Smooth muscle cell (in vitro differentiated cells): Measurements from ENCODE around the gene GABRA4. TPM values are rescaled to one million over a fixed set of nuclear protein-coding genes. Genes with fewer than 3 reads are reported as not detected.

Source experiments
- DNase-seq: peaks from one replicate; lab custom pipeline; 2025; ENCODE audit not compliant: unreplicated experiment; lab: John Stamatoyannopoulos, UW
- H2AFZ ChIP-seq: fragments of 200-600 bp; sonication (generic); 2 replicates; pipeline ENCODE4 v1.6.0; 2016; ENCODE audit warnings: antibody characterized with exemption, low read depth, mild to moderate bottlenecking
- H3F3A ChIP-seq: fragments of 200-600 bp; sonication (generic); 2 replicates; pipeline ENCODE4 v1.6.0; 2017; ENCODE audit warnings: antibody characterized with exemption, low read depth
- H3K27ac ChIP-seq: fragments of 200-600 bp; sonication (generic); 2 replicates; pipeline ENCODE4 v1.5.1; 2016; ENCODE audit warnings: low read depth, mild to moderate bottlenecking
- H3K27me3 ChIP-seq: fragments of 200-600 bp; sonication (generic); 2 replicates; pipeline ENCODE4 v1.6.1; 2016; ENCODE audit warnings: low read depth, mild to moderate bottlenecking
- H3K36me3 ChIP-seq: fragments of 200-600 bp; sonication (generic); 2 replicates; pipeline ENCODE4 v1.5.1; 2016; ENCODE audit warnings: low read depth
- H3K4me1 ChIP-seq: fragments of 200-600 bp; sonication (generic); 2 replicates; pipeline ENCODE4 v1.5.1; 2016; ENCODE audit warnings: low read depth
- H3K4me2 ChIP-seq: fragments of 200-600 bp; sonication (generic); 2 replicates; pipeline ENCODE4 v1.6.0; 2016; ENCODE audit warnings: mild to moderate bottlenecking
- H3K4me3 ChIP-seq: fragments of 200-600 bp; sonication (generic); 2 replicates; pipeline ENCODE4 v1.5.1; 2016; ENCODE audit warnings: mild to moderate bottlenecking
- H3K79me2 ChIP-seq: fragments of 200-600 bp; sonication (generic); 2 replicates; pipeline ENCODE4 v1.6.0; 2016; ENCODE audit warnings: low read depth, mild to moderate bottlenecking
- H3K9ac ChIP-seq: fragments of 200-600 bp; sonication (generic); 2 replicates; pipeline ENCODE4 v1.6.0; 2016; ENCODE audit warnings: low read depth
- H3K9me3 ChIP-seq: fragments of 200-600 bp; sonication (generic); replicated peaks from 2 replicates; pipeline ENCODE4 v1.5.1; 2016; ENCODE audit warnings: low read depth
- H4K20me1 ChIP-seq: fragments of 200-600 bp; sonication (generic); 2 replicates; pipeline ENCODE4 v1.6.0; 2016; ENCODE audit warnings: low read depth
- CTCF ChIP-seq: fragments of 200-600 bp; sonication (generic); IDR thresholded peaks from 2 replicates; pipeline ENCODE4 v1.5.1; 2017; ENCODE audit warnings: borderline replicate concordance, mild to moderate bottlenecking, antibody characterized with exemption; ENCODE audit not compliant: insufficient read depth, poor library complexity, severe bottlenecking
- whole genome bisulfite sequencing: methylation state at CpG from one replicate; pipeline ENCODE4 v1.1.7; 2016; ENCODE audit warnings: low lambda C conversion rate; 5-methylcytosine and 5-hydroxymethylcytosine counted together
- polyA plus RNA-seq: library from polyadenylated mRNA; unstranded; fragments of >200 nt; fragmentation: Nextera tagmentation; extraction: Ambion mirVana; gene quantifications from 2 replicates; pipeline ENCODE4 v1.2.1, GENCODE V29; 2016
- total RNA-seq: library from RNA; depleted of rRNA; stranded (reverse); fragments of >200 nt; gene quantifications from 2 replicates; pipeline ENCODE4 v1.2.3, GENCODE V29; 2014

The GABRA4 gene
- total and polyA plus RNA-seq, 2 experiments from 2014 or later = not detected

GRCh38 chr4:46999566-46999965, 6.2 kb upstream of the GABRA4 start:
- Histone ChIP-seq H3K4me3 (no peak overlapping the region), H3K4me1 (no peaks in the 10 kb centered on the region), H2AFZ (no peak overlapping the region), H3K9ac (no peak overlapping the region), H3K27ac (no peak overlapping the region), H3K4me2 (no peak overlapping the region), H3F3A (no peaks in the 10 kb centered on the region), H4K20me1 (no peaks in the 10 kb centered on the region), H3K79me2 (no peaks in the 10 kb centered on the region), H3K27me3 (peaks cover 32% of the 10 kb centered on the region), H3K36me3 (no peaks in the 10 kb centered on the region), H3K9me3 (no peaks in the 10 kb centered on the region)
- TF ChIP-seq CTCF = no peak
- DNase-seq = no peak

- peak overlapping the region; percentile 36 for H3K4me3 ChIP-seq
- peak overlapping the region; percentile 81 for H3K4me2 ChIP-seq
- WGBS = 6% methylated on average over 14 of the region's 14 CpGs
- no peaks in the 10 kb centered on the region for H3K9me3 ChIP-seq
- DNase-seq = no peak
- H3K79me2 ChIP-seq = no peaks in the 10 kb centered on the region
- no peaks in the 10 kb centered on the region for H3K36me3 ChIP-seq
- no peaks in the 10 kb centered on the region for H3F3A ChIP-seq
- TF ChIP-seq CTCF = no peak
- no peak overlapping the region for H2AFZ ChIP-seq
- H4K20me1 ChIP-seq = no peaks in the 10 kb centered on the region
- no peaks in the 10 kb centered on the region for H3K4me1 ChIP-seq
- H3K9ac ChIP-seq = no peak overlapping the region
- H3K27ac ChIP-seq = no peak overlapping the region
- peaks cover 79% of the 10 kb centered on the region for H3K27me3 ChIP-seq
These were observed 625 bp upstream of the GABRA4 start for GRCh38 chr4:46994007-46994405.

GRCh38 chr4:46992338-46992737, 1.0 kb downstream of the GABRA4 start:
- Histone ChIP-seq H3K4me2 (no peak overlapping the region), H3K9ac (no peak overlapping the region), H3K27me3 (peaks cover 87% of the 10 kb centered on the region), H3K4me1 (no peaks in the 10 kb centered on the region), H2AFZ (no peak overlapping the region), H3F3A (no peaks in the 10 kb centered on the region), H3K79me2 (no peaks in the 10 kb centered on the region), H3K4me3 (no peak overlapping the region), H4K20me1 (no peaks in the 10 kb centered on the region), H3K27ac (no peak overlapping the region), H3K36me3 (no peaks in the 10 kb centered on the region), H3K9me3 (no peaks in the 10 kb centered on the region)
- WGBS = 25% methylated on average over 9 of the region's 9 CpGs
- TF ChIP-seq CTCF = no peak
- DNase-seq = no peak

GRCh38 chr4:46986922-46987638, 6.3 kb downstream of the GABRA4 start:
- Histone ChIP-seq H3K4me1 (no peaks in the 10 kb centered on the region), H3K27me3 (peaks cover 51% of the 10 kb centered on the region), H3K9me3 (no peaks in the 10 kb centered on the region), H3K9ac (no peak overlapping the region), H4K20me1 (no peaks in the 10 kb centered on the region), H3K36me3 (no peaks in the 10 kb centered on the region), H3K4me3 (no peak overlapping the region), H3K27ac (no peak overlapping the region), H3K4me2 (no peak overlapping the region), H2AFZ (no peak overlapping the region), H3F3A (no peaks in the 10 kb centered on the region), H3K79me2 (no peaks in the 10 kb centered on the region)
- DNase-seq = no peak
- 77% methylated on average over 3 of the region's 3 CpGs for WGBS
- no peak for TF ChIP-seq CTCF
